NB4 (cell line): ENCODE measurements around the gene METTL25.

Experiments used
- DNase-seq: peaks from one replicate; pipeline ENCODE4 v3.0.0; 2010; ENCODE audit warnings: low read depth
- H3K4me3 ChIP-seq: one replicate; pipeline ENCODE4 v1.5.1; 2011; ENCODE audit warnings: mild to moderate bottlenecking, low read depth, low read length, moderate library complexity
- MYC ChIP-seq: IDR thresholded peaks from 2 replicates; pipeline ENCODE4 v1.6.1; 2011; ENCODE audit warnings: low read depth, low read length
- POLR2A ChIP-seq: IDR thresholded peaks from 2 replicates; pipeline ENCODE4 v1.6.1; 2011; ENCODE audit warnings: mild to moderate bottlenecking; ENCODE audit not compliant: insufficient read length; ENCODE audit errors: extremely low read depth
- TF ChIP-seq, protein P1 (sequence below): IDR thresholded peaks from one replicate; pipeline ENCODE4 v1.5.1; 2012; ENCODE audit warnings: low read depth, low read length
- TF ChIP-seq, protein P2 (sequence below): IDR thresholded peaks from 2 replicates; pipeline ENCODE4 v1.6.1; 2011; ENCODE audit warnings: low read depth, low read length

METTL25 gene

DNA sequence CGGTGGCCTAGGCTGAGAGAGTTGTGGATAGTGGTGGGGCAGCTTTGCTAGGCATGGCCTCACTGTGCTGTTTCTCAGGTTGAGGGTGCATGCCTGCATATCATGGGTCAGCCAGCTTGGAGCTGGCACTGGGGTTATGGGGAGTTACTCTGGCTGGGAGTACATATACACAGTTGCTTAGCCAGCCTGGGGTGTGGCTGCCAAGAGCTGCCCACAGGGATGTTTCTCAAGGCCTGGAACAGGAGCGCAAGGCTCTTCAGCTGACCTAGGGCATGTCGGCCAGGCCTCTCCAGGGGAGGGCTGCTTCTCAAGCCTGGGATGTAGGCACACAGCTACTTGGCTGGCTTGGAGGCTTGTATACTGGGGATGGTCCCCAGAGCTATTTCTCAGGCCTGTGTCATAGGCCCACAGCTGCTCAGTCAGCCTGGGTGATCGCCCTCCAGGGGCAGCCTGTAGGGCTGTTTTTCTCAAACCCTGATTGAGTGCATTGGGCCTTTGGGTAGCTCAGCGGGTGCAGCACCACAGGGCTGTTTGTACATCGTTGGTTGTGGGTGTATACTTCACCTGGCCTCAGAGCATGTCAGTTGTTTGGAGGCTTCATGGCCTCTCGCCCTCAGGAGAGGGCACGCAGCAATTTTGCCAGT lies 114.9 kb downstream of the METTL25 start:
- H3K4me3 ChIP-seq: no peak overlapping the region
- no peak for TF ChIP-seq POLR2A
- TF ChIP-seq, protein P1, sequence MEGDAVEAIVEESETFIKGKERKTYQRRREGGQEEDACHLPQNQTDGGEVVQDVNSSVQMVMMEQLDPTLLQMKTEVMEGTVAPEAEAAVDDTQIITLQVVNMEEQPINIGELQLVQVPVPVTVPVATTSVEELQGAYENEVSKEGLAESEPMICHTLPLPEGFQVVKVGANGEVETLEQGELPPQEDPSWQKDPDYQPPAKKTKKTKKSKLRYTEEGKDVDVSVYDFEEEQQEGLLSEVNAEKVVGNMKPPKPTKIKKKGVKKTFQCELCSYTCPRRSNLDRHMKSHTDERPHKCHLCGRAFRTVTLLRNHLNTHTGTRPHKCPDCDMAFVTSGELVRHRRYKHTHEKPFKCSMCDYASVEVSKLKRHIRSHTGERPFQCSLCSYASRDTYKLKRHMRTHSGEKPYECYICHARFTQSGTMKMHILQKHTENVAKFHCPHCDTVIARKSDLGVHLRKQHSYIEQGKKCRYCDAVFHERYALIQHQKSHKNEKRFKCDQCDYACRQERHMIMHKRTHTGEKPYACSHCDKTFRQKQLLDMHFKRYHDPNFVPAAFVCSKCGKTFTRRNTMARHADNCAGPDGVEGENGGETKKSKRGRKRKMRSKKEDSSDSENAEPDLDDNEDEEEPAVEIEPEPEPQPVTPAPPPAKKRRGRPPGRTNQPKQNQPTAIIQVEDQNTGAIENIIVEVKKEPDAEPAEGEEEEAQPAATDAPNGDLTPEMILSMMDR: no peak
- TF ChIP-seq MYC: no peak
- DNase-seq: no peak

DNA sequence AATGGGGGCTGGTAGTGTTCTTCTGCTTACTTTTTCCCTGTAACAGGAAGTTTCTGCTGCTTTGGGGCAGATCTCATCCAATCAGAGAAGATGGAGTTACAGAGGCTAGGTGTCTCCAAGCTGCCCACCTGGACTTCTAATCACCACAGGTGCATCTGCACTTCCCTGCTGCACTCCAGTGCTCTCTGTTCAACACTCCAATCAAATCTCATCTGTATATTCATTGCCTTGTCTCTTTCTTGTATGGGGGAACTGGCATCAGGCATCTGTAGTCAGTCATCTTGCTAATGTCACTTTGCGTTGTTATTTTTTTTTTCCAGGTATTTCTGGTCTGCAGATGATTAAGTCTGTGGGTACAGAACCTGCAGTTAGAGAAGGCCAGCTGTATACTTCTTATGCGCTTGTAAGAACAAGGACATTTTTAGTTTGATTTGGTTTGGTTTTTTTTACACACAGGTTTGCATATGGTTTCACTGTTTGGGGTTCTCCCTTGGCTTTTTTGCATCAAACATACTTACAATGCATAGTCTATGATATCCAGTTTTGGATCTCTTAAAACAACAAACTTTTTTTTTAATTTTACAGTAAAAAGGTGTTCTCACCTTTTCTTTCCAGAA lies 116.0 kb downstream of the METTL25 start:
- no peak overlapping the region for H3K4me3 ChIP-seq
- TF ChIP-seq, protein P1: no peak
- TF ChIP-seq MYC (no peak), POLR2A (no peak)
- TF ChIP-seq, protein P2, sequence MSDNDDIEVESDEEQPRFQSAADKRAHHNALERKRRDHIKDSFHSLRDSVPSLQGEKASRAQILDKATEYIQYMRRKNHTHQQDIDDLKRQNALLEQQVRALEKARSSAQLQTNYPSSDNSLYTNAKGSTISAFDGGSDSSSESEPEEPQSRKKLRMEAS: no peak
- no peak for DNase-seq

DNA sequence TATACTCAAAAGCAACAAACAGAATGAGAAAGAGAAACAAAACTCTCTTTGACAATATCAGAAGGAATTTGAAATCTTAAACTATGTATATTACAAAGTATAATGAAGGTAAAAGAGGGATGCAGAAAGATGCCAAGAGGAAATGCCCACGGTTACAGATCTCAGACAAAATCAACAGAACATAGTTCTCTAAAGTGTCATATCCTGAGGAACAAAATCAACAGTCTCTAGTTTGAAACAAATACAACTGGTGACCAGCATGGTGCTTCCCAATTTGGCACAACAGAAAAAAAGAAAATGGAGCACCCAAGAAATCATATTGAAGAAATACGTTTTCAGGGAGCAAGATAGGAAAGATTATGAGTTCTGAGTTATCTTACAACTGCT lies 116.5 kb downstream of the METTL25 start:
- DNase-seq: no peak
- TF ChIP-seq MYC: no peak
- TF ChIP-seq, protein P1: no peak
- TF ChIP-seq POLR2A: no peak
- TF ChIP-seq, protein P2: no peak
- H3K4me3 ChIP-seq: no peak overlapping the region

DNA sequence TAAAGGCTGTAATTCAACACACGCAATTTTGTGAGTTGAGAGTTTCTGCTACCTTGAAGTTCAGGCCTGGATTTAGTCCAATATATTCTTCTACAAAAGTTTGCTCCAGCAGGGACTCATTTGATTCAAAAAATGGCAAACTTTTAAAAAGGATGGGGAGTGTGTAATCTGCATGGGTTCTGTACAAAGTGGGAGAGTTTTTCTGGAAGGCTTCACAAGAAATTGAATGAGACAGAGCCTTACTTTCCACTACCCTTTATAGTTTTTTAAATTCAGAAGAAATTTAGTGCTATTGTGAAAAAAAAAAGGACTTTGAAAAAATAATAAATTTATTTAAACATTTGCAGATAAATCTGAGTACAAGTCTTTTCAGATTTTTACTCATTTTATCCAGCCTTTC lies 116.9 kb downstream of the METTL25 start:
- TF ChIP-seq, protein P1: no peak
- TF ChIP-seq, protein P2: no peak
- TF ChIP-seq MYC (no peak), POLR2A (no peak)
- H3K4me3 ChIP-seq: no peak overlapping the region
- DNase-seq: no peak

DNA sequence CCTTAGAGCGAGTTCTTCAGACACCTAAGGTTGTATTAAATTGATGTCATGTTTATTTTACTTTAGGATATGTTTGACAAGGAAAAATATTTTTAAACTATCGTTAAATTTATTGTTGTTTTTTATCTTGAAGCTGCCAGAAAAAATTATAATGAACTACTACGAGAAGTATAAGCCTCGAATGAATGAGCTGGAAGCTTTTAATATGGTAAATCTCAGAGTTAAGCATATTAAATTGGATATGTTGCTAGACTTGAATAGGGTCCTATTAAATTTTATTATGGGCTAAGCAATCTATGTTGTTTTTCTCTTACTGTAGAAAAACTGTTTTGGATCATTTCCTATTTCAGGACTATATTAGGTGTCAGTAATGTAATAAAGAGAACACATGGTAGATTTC lies 118.2 kb downstream of the METTL25 start:
- TF ChIP-seq POLR2A (no peak), MYC (no peak)
- TF ChIP-seq, protein P1: no peak
- TF ChIP-seq, protein P2: no peak
- no peak overlapping the region for H3K4me3 ChIP-seq
- DNase-seq: no peak
